SH-SY5Y (cell line): ENCODE measurements around the gene LSR.

Experiments
- GATA2 ChIP-seq: IDR thresholded peaks from 2 replicates; pipeline ENCODE4 v1.6.1; 2011; ENCODE audit warnings: mild to moderate bottlenecking, low read depth, low read length
- GATA3 ChIP-seq: IDR thresholded peaks from 2 replicates; pipeline ENCODE4 v1.6.1; 2011; ENCODE audit warnings: low read depth, mild to moderate bottlenecking, low read length, moderate library complexity

GRCh38 chr19:35247526-35248309, 1.1 kb upstream of the LSR start:
- no peak for TF ChIP-seq GATA2
- TF ChIP-seq GATA3 = no peak
